Endothelial cell of umbilical vein (primary cell): ENCODE measurements around the gene SLC25A26. TPM values are rescaled to one million over a fixed set of nuclear protein-coding genes. Genes with fewer than 3 reads are reported as not detected.

Experiments used
- BruUV-seq: library from RNA; stranded (reverse); fragments of 400-500 nt; replicated peaks from 2 replicates; lab custom pipeline; 2021; lab: Mats Ljungman, UMichigan
- CTCF ChIA-PET: fragments of 300-600, 350-600 bp; sonication (Branson Sonifier 250); formaldehyde crosslinking; loops from one replicate; lab custom pipeline; 2021; ENCODE audit warnings: antibody characterized with exemption, inconsistent platforms; lab: Charles Lee
- POLR2A ChIA-PET: fragments of 300-600, 350-600 bp; sonication (Branson Sonifier 250); formaldehyde crosslinking; loops from one replicate; lab custom pipeline; 2021; ENCODE audit warnings: antibody characterized with exemption, inconsistent platforms; lab: Charles Lee
- DNase-seq: peaks from one replicate; pipeline ENCODE4 v3.0.0-alpha.2; 2011; ENCODE audit warnings: low read depth, low spot score
- FAIRE-seq: peaks from 2 replicates; lab custom pipeline; 2011; peaks lifted over from hg19 to GRCh38; lab: Jason Lieb, UNC
- H2AFZ ChIP-seq: 2 replicates; pipeline ENCODE4 v1.6.0; 2012; ENCODE audit warnings: low read depth, low read length, control low read depth, inconsistent platforms
- H3K27ac ChIP-seq: 2 replicates; pipeline ENCODE4 v1.5.1; 2011; ENCODE audit warnings: low read depth, mild to moderate bottlenecking, control low read depth, low read length, moderate library complexity; ENCODE audit not compliant: insufficient read depth
- H3K27me3 ChIP-seq, 2 experiments: 2 replicates each; pipeline versions ENCODE4 v1.6.0 to v1.6.1; 2011; ENCODE audit warnings: low read length in 2 of 2, mixed read lengths in 1 of 2; ENCODE audit not compliant: control insufficient read depth in 2 of 2, insufficient read depth in 2 of 2
- H3K36me3 ChIP-seq, 2 experiments: 2 replicates in 1 of 2; 3 replicates in 1 of 2; pipeline ENCODE4 v1.5.1; 2011; ENCODE audit warnings: low read length in 2 of 2, mild to moderate bottlenecking in 1 of 2, moderate library complexity in 1 of 2; ENCODE audit not compliant: control insufficient read depth in 2 of 2, insufficient read depth in 2 of 2; ENCODE audit errors: extremely low read depth in 1 of 2
- H3K4me1 ChIP-seq: 3 replicates; pipeline ENCODE4 v1.5.1; 2011; ENCODE audit warnings: mild to moderate bottlenecking, low read length; ENCODE audit not compliant: control insufficient read depth, insufficient read depth; ENCODE audit errors: extremely low read depth
- H3K4me2 ChIP-seq: 2 replicates; pipeline ENCODE4 v1.6.1; 2011; ENCODE audit warnings: low read length, control low read depth, mixed read lengths; ENCODE audit not compliant: insufficient read depth
- H3K4me3 ChIP-seq, 3 experiments: fragments of 200-600 bp in 1 of 3; sonication (generic), shearing (Covaris generic) in 1 of 3; replicated peaks in 1 of 3; 2 replicates each; pipeline ENCODE4 v1.5.1; 2011 to 2016; ENCODE audit warnings: control low read depth in 3 of 3, low read length in 3 of 3, mild to moderate bottlenecking in 2 of 3, inconsistent platforms in 1 of 3, low read depth in 1 of 3, moderate library complexity in 1 of 3; ENCODE audit not compliant: insufficient read depth in 1 of 3
- H3K79me2 ChIP-seq: 2 replicates; pipeline ENCODE4 v1.6.0; 2012; ENCODE audit warnings: low read length, inconsistent platforms; ENCODE audit not compliant: control insufficient read depth, insufficient read depth
- H3K9ac ChIP-seq: replicated peaks from 2 replicates; pipeline ENCODE3; 2011; ENCODE audit warnings: low read length, control low read depth; ENCODE audit not compliant: insufficient read depth; ENCODE audit errors: extremely low read depth
- H3K9me1 ChIP-seq: replicated peaks from 3 replicates; pipeline ENCODE4 v1.6.0; 2011; ENCODE audit warnings: mild to moderate bottlenecking, low read length; ENCODE audit not compliant: control insufficient read depth, insufficient read depth; ENCODE audit errors: extremely low read depth
- H3K9me3 ChIP-seq: replicated peaks from 2 replicates; pipeline ENCODE4 v1.5.1; 2012; ENCODE audit warnings: low read length, inconsistent platforms; ENCODE audit not compliant: control insufficient read depth, insufficient read depth
- H4K20me1 ChIP-seq: replicated peaks from 2 replicates; pipeline ENCODE3; 2011; ENCODE audit warnings: mild to moderate bottlenecking, low read length; ENCODE audit not compliant: control insufficient read depth, insufficient read depth; ENCODE audit errors: extremely low read depth
- CTCF ChIP-seq, 2 donors: IDR thresholded peaks; 1 replicate in 1 of 2; 2 replicates in 1 of 2; pipeline ENCODE4 v1.5.1; 2011; ENCODE audit warnings: low read length in 2 of 2, mild to moderate bottlenecking in 2 of 2, moderate library complexity in 2 of 2, control low read depth in 1 of 2, inconsistent platforms in 1 of 2, low read depth in 1 of 2; ENCODE audit not compliant: insufficient read depth in 1 of 2; ENCODE audit errors: extremely low read depth in 1 of 2
- EZH2 ChIP-seq: IDR thresholded peaks from 2 replicates; pipeline ENCODE4 v1.6.1; 2012; ENCODE audit warnings: borderline replicate concordance, low read depth, mild to moderate bottlenecking, moderate library complexity, low read length, inconsistent platforms; ENCODE audit not compliant: severe bottlenecking
- FOS ChIP-seq: IDR thresholded peaks from 2 replicates; pipeline ENCODE4 v1.6.1; 2011; ENCODE audit warnings: mild to moderate bottlenecking, low read length, moderate library complexity, borderline replicate concordance; ENCODE audit not compliant: insufficient read depth
- GATA2 ChIP-seq: IDR thresholded peaks from 2 replicates; pipeline ENCODE4 v1.7.0; 2011; ENCODE audit warnings: low read depth, mild to moderate bottlenecking, moderate library complexity, mixed read lengths, low read length; ENCODE audit not compliant: insufficient read length, insufficient read depth
- JUN ChIP-seq: IDR thresholded peaks from 2 replicates; pipeline ENCODE4 v1.6.1; 2011; ENCODE audit warnings: borderline replicate concordance, low read depth; ENCODE audit not compliant: insufficient read length, insufficient read depth
- MYC ChIP-seq: IDR thresholded peaks from one replicate; pipeline ENCODE4 v1.6.1; 2011; ENCODE audit warnings: mild to moderate bottlenecking, low read depth, low read length
- POLR2A ChIP-seq: IDR thresholded peaks from 2 replicates; pipeline ENCODE4 v1.6.1; 2012; ENCODE audit warnings: low read depth, mild to moderate bottlenecking, control low read depth, low read length
- POLR2AphosphoS5 ChIP-seq: IDR thresholded peaks from 2 replicates; pipeline ENCODE4 v1.6.1; 2012; ENCODE audit warnings: low read depth, mild to moderate bottlenecking, control low read depth, low read length, moderate library complexity; ENCODE audit not compliant: insufficient read depth
- dilution Hi-C: fragments of 300-500 bp; cut with MboI; formaldehyde crosslinking; loops from one replicate; pipeline ENCODE4 v1.15.0; 2019; ENCODE audit warnings: low sequenced_read_pairs; ENCODE audit not compliant: extremely low pct_ligation_motif_present
- intact Hi-C: fragments of 100-400 bp; cut with micrococcal nuclease; formaldehyde crosslinking; loops from one replicate; pipeline ENCODE4 v1.10.0; 2022
- polyA plus RNA-seq, 4 experiments: library from polyadenylated mRNA; depleted of rRNA in 3 of 4; stranded (reverse) in 3 of 4; unstranded in 1 of 4; fragments of >200 nt; gene quantifications; 2 replicates each; pipeline versions ENCODE4 v1.2.1 to v1.2.3, GENCODE V29; 2011 to 2012; ENCODE audit warnings: missing spikeins in 1 of 4
- total RNA-seq: library from RNA; stranded (reverse); gene quantifications from 2 replicates; pipeline ENCODE4 v1.2.3, GENCODE V29; 2021
- TF ChIP-seq, protein P1 (sequence below): IDR thresholded peaks from 2 replicates; pipeline ENCODE4 v1.6.1; 2011; ENCODE audit not compliant: insufficient read depth, insufficient read length

The SLC25A26 gene
- total and polyA plus RNA-seq, 2 donors (not counting 3 experiments of a cell fraction or from before 2014, with no cell fraction given): 11.8 to 23.5 TPM

DNA sequence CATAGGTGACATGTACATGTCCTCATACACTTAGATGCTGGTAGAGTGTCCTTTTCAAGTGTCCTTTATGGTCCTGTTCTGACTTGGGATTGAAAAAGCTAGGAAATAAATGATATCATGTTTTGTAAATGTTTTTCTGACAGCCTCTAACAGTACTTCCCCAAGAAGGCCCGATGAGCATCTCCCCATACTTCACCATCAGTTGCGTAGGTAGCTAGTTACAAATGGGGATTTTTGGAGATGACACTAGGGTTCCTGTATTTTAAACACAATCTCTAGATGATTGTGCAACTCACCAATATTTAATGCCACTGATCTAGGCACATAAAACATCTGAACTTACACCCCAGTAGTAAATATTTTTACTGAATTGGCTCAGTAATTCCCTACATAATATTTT lies 27.8 kb downstream of the SLC25A26 start:
- Histone ChIP-seq H3K36me3 (no peaks in the 10 kb centered on the region), H3K27ac (no peak overlapping the region), H3K9me1 (no peaks in the 10 kb centered on the region), H3K27me3 (no peaks in the 10 kb centered on the region), H3K4me1 (no peaks in the 10 kb centered on the region), H3K9me3 (no peaks in the 10 kb centered on the region), H3K9ac (no peak overlapping the region), H3K79me2 (no peaks in the 10 kb centered on the region), H4K20me1 (no peaks in the 10 kb centered on the region), H2AFZ (no peak overlapping the region), H3K4me3 (no peak overlapping the region), H3K4me2 (no peak overlapping the region)
- ChIA-PET POLR2A (no interaction called here), CTCF (interaction anchor here (10.3 kb wide), 1 partner anchor 571 kb away, joined by 284 read pairs; no protein-coding TSS in a partner anchor)
- no TSS peak for BruUV-seq
- FAIRE-seq: no peak
- intact Hi-C loops: no loop called here
- DNase-seq: no peak
- no peak for TF ChIP-seq GATA2
- TF ChIP-seq MYC: no peak
- TF ChIP-seq CTCF (IDR thresholded peaks at IDR 0.05; ENCODE audit: extremely low read depth in 1 of 2, insufficient read depth in 1 of 2, low read depth in 1 of 2, low read length in 2 of 2): no peak
- no peak for TF ChIP-seq POLR2A
- no peak for TF ChIP-seq JUN
- no peak for TF ChIP-seq FOS
- TF ChIP-seq, protein P1, sequence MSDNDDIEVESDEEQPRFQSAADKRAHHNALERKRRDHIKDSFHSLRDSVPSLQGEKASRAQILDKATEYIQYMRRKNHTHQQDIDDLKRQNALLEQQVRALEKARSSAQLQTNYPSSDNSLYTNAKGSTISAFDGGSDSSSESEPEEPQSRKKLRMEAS: no peak
- TF ChIP-seq POLR2AphosphoS5: no peak
- TF ChIP-seq EZH2: no peak
- dilution Hi-C loops: no loop called here
